GM13976 (cell line): ENCODE data around the gene IGF2BP1.

ENCODE experiments used
- DNase-seq: peaks from one replicate; pipeline ENCODE4 v3.0.0; 2012; ENCODE audit warnings: low spot score
- in situ Hi-C: fragments of 300-500 bp; cut with MboI; formaldehyde crosslinking; loops from one replicate; pipeline ENCODE4 v1.12.0; 2022; ENCODE audit warnings: low sequenced_read_pairs, mixed read lengths, inconsistent platforms; ENCODE audit not compliant: unreplicated experiment
- TF ChIP-seq, protein P1 (sequence below): IDR thresholded peaks from 2 replicates; pipeline ENCODE4 v1.5.1; 2012; ENCODE audit warnings: borderline replicate concordance, mild to moderate bottlenecking; ENCODE audit not compliant: insufficient read depth; ENCODE audit errors: extremely low read depth, missing control alignments, control extremely low read depth

Gene IGF2BP1

DNA sequence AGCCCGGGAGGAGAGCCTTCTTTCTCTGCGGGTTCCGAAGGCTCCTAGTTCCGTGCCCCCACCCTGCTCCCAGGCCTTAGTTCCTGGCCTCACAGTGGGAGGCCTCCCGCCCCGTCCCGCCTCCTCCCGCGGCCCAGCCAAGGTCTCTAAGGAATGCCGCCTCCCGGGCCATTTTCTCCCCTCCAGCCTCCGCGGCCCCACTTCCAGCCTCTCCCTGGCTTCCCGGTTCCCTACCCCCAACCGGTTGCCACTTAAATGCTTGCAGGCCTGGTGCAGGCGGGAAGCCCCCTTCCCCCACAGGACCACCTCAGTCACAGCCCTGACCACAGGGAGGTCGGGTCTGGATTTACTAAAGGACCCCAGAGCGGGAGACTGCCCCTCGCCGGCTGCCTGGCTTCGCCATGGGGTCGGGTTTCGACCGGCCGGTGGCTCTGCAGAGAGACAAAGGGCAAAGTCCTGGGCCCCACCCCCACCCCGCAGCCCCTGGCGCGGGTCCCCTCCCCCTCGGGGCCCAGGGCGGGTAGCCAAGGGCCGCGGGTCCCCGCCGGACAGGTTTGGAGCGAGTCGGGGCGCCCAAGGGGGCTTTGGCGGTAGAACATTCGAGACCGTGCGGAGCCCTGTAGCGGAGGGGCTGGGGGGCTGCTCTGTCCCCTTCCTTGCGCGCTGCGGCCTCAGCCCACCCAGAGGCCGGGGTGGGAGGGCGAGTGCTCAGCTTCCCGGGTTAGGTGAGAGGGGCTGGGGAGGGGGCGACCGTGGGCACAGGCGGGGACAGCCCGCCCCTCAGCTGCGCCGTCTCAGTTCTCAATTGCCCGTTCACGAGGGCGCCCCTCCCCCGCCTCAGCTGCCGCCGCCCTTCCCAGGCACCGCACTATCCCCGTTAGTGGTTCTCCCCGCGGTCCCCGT is 16.4 kb downstream of the IGF2BP1 start:
- no peak for DNase-seq
- TF ChIP-seq, protein P1, sequence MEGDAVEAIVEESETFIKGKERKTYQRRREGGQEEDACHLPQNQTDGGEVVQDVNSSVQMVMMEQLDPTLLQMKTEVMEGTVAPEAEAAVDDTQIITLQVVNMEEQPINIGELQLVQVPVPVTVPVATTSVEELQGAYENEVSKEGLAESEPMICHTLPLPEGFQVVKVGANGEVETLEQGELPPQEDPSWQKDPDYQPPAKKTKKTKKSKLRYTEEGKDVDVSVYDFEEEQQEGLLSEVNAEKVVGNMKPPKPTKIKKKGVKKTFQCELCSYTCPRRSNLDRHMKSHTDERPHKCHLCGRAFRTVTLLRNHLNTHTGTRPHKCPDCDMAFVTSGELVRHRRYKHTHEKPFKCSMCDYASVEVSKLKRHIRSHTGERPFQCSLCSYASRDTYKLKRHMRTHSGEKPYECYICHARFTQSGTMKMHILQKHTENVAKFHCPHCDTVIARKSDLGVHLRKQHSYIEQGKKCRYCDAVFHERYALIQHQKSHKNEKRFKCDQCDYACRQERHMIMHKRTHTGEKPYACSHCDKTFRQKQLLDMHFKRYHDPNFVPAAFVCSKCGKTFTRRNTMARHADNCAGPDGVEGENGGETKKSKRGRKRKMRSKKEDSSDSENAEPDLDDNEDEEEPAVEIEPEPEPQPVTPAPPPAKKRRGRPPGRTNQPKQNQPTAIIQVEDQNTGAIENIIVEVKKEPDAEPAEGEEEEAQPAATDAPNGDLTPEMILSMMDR = no peak
- in situ Hi-C loops = no loop called here

- in situ Hi-C loops = no loop called here
- TF ChIP-seq, protein P1 = no peak
- DNase-seq = no peak
Observed at GRCh38 chr17:49015179-49015923, 18.2 kb downstream of the IGF2BP1 start.

- DNase-seq = no peak
- TF ChIP-seq, protein P1 = no peak
- in situ Hi-C loops = no loop called here
Observed at GRCh38 chr17:49015924-49016774, 19.0 kb downstream of the IGF2BP1 start.

DNA sequence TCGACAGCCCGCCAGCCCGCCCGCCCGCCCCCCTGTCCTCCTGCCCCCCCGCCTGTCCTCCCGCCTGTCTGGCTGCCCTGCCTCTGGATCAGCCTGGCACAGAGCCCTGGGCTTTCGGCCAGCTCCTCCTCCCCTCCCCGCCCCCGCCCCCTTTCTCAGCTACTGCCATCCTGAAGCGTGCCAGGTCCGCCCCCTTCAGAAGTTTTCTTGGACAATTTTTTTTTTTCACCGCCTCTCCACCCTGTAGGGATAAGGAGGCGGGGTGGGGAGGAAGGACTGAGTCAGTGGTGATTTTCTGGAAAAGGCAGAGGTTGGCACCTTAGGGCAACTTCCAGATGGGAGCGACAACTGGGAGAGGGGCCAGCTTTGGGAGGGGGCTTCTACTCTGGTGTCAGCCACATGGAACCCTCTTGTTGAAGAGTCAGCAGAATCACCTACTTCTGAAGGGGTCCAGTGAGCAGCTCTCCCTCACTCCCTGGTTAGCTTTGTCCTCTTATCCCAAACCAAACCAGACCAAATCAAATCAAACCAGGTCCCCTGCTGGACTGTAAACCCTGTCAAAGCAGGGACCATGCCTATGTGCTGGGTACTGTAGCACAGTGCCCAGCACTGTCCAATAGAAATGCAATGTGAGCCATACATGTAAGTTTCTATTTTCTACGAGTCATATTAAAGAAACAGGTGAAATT is 19.7 kb downstream of the IGF2BP1 start:
- in situ Hi-C loops = no loop called here
- TF ChIP-seq, protein P1 = no peak
- DNase-seq = no peak

DNA sequence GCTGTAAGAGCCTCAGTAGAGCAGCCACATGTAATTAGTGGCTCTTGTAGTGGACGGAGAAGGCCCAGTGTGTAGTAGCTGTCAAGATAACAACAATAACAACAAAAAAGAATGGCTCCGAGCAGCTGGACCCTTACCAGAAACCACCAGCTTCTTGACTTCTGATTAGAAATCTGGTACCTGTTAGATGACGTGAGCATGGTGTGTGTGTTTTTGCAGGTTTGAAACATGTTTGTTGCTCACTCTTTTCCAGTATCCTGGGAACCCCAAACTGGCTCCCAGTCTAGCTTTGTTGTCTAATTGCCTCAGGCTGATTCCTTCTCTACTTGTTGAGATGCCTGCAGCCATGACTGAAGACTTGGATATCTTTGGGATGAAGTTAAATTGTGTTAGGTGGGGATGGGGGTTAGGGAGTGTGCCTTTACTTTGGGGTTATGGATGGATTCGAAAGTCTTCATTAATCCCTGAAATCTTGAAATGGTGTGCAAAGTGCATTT is 21.0 kb downstream of the IGF2BP1 start:
- TF ChIP-seq, protein P1 = no peak
- in situ Hi-C loops = no loop called here
- no peak for DNase-seq
